Common myeloid progenitor, CD34-positive (primary cell): ENCODE measurements around the gene F7.

Experiments used
- CTCF ChIA-PET: fragments of 350-600 bp; sonication (Branson Sonifier 250); formaldehyde crosslinking; loops from one replicate; lab custom pipeline; 2021; ENCODE audit warnings: antibody characterized with exemption; lab: Charles Lee
- POLR2A ChIA-PET: fragments of 350-600 bp; sonication (Branson Sonifier 250); formaldehyde crosslinking; loops from one replicate; lab custom pipeline; 2021; ENCODE audit warnings: antibody characterized with exemption; lab: Charles Lee
- DNase-seq, 3 donors: peaks; one replicate each; pipeline versions ENCODE4 v3.0.0 to v3.0.0-alpha.2; 2013
- H3K27ac ChIP-seq, 2 experiments: 1 replicate in 1 of 2; 2 replicates in 1 of 2; pipeline ENCODE4 v1.7.0; 2013; ENCODE audit warnings: inconsistent platforms in 2 of 2, low read length in 2 of 2, mild to moderate bottlenecking in 2 of 2, low read depth in 1 of 2, moderate library complexity in 1 of 2; ENCODE audit not compliant: severe bottlenecking in 2 of 2, insufficient read depth in 1 of 2, poor library complexity in 1 of 2
- H3K27me3 ChIP-seq, 5 experiments: replicated peaks in 2 of 5; 1 replicate in 3 of 5; 2 replicates in 2 of 5; pipeline versions ENCODE4 v1.6.1 to v1.7.0; 2013; ENCODE audit warnings: low read length in 4 of 5, mild to moderate bottlenecking in 2 of 5, moderate library complexity in 2 of 5, inconsistent platforms in 1 of 5; ENCODE audit not compliant: insufficient read depth in 5 of 5, control insufficient read depth in 4 of 5
- H3K36me3 ChIP-seq, 4 experiments: 1 replicate in 2 of 4; 2 replicates in 2 of 4; pipeline versions ENCODE4 v1.6.1 to v1.7.0; 2013; ENCODE audit warnings: low read length in 3 of 4, control low read depth in 1 of 4, mild to moderate bottlenecking in 1 of 4; ENCODE audit not compliant: control insufficient read depth in 4 of 4, insufficient read depth in 4 of 4
- H3K4me1 ChIP-seq, 4 experiments: 1 replicate in 3 of 4; 2 replicates in 1 of 4; pipeline versions ENCODE4 v1.6.1 to v1.7.1; 2013; ENCODE audit warnings: low read length in 3 of 4, mild to moderate bottlenecking in 3 of 4, control low read depth in 1 of 4, inconsistent platforms in 1 of 4, moderate library complexity in 1 of 4; ENCODE audit not compliant: control insufficient read depth in 4 of 4, insufficient read depth in 4 of 4; ENCODE audit errors: control extremely low read depth in 1 of 4
- H3K4me3 ChIP-seq, 7 experiments: 1 replicate in 4 of 7; 2 replicates in 3 of 7; pipeline versions ENCODE4 v1.5.1 to v1.7.0; 2013; ENCODE audit warnings: mild to moderate bottlenecking in 7 of 7, low read length in 6 of 7, moderate library complexity in 6 of 7, inconsistent platforms in 2 of 7, low read depth in 2 of 7, control low read depth in 1 of 7; ENCODE audit not compliant: insufficient read depth in 4 of 7, control insufficient read depth in 1 of 7; ENCODE audit errors: extremely low read depth in 1 of 7
- H3K9me3 ChIP-seq, 5 experiments: 1 replicate in 4 of 5; 2 replicates in 1 of 5; pipeline versions ENCODE4 v1.6.1 to v1.7.1; 2013; ENCODE audit warnings: low read length in 4 of 5, mild to moderate bottlenecking in 2 of 5, inconsistent platforms in 1 of 5, low read depth in 1 of 5, moderate library complexity in 1 of 5; ENCODE audit not compliant: control insufficient read depth in 4 of 5, insufficient read depth in 2 of 5; ENCODE audit errors: control extremely low read depth in 1 of 5
- WGBS: methylation state at CpG from one replicate; pipeline ENCODE4 v1.1.5; 2013; ENCODE audit not compliant: insufficient coverage; 5-methylcytosine and 5-hydroxymethylcytosine counted together

Gene F7

GRCh38 chr13:113166681-113167080, 61.1 kb downstream of the F7 start:
- peaks cover 4 to 17% (median 5%) of the 10 kb centered on the region in 4 experiments for H3K36me3 ChIP-seq
- H3K4me1 ChIP-seq = peaks cover 0 to 24% (median 10%) of the 10 kb centered on the region in 4 experiments
- H3K27me3 ChIP-seq = peaks cover 0 to 6% (median 3%) of the 10 kb centered on the region in 5 experiments
- DNase-seq = no peak
- 85% methylated on average over 3 of the region's 5 CpGs for WGBS
- peaks cover 0 to 3% (median 2%) of the 10 kb centered on the region in 5 experiments for H3K9me3 ChIP-seq
- ChIA-PET CTCF (no interaction called here), POLR2A (no interaction called here)
- H3K4me3 ChIP-seq = no peak overlapping the region
- no peak overlapping the region for H3K27ac ChIP-seq

- peaks cover 0 to 6% (median 3%) of the 10 kb centered on the region in 5 experiments for H3K27me3 ChIP-seq
- 97% methylated on average over 8 of the region's 10 CpGs for WGBS
- peaks cover 4 to 21% (median 6%) of the 10 kb centered on the region in 4 experiments for H3K36me3 ChIP-seq
- H3K4me1 ChIP-seq = peaks cover 0 to 24% (median 10%) of the 10 kb centered on the region in 4 experiments
- peaks cover 0 to 3% (median 2%) of the 10 kb centered on the region in 5 experiments for H3K9me3 ChIP-seq
- ChIA-PET CTCF (no interaction called here), POLR2A (no interaction called here)
- H3K4me3 ChIP-seq = no peak overlapping the region
- no peak overlapping the region for H3K27ac ChIP-seq
- no peak for DNase-seq
Measured at GRCh38 chr13:113167155-113167554, 61.6 kb downstream of the F7 start.

DNA sequence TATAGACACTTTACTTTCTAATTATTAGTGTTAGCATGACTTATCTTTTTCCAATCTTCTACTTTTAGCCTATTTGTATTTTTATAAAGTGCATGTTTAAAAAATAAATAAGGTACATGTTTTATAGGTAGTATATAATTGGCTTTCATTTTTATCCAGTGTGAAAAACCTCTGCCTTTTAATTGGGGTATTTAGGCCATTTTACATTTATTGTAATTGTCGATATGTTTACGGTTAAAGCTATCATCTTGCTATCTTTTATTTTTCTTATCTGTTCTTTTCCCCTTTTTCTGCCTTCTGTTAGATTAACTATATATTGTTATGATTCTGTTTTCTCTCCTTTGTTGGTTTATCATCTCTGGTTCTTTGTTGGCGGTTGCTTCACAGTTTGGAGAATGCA, 62.0 kb downstream of the F7 start:
- H3K27me3 ChIP-seq = peaks cover 0 to 5% (median 3%) of the 10 kb centered on the region in 5 experiments
- ChIA-PET POLR2A (no interaction called here), CTCF (no interaction called here)
- peaks cover 0 to 24% (median 10%) of the 10 kb centered on the region in 4 experiments for H3K4me1 ChIP-seq
- H3K27ac ChIP-seq = no peak overlapping the region
- peaks cover 5 to 26% (median 9%) of the 10 kb centered on the region in 4 experiments for H3K36me3 ChIP-seq
- no peak for DNase-seq
- H3K4me3 ChIP-seq = no peak overlapping the region
- peaks cover 0 to 3% (median 2%) of the 10 kb centered on the region in 5 experiments for H3K9me3 ChIP-seq
- WGBS = no CpG with 5 or more reads among the region's 3 CpGs

- no peak for DNase-seq
- Histone ChIP-seq H3K27me3 (peaks cover 0 to 2% (median 0%) of the 10 kb centered on the region in 5 experiments), H3K27ac (no peak overlapping the region), H3K4me3 (no peak overlapping the region), H3K9me3 (peaks cover 0 to 3% (median 2%) of the 10 kb centered on the region in 5 experiments), H3K4me1 (peaks cover 0 to 24% (median 10%) of the 10 kb centered on the region in 4 experiments), H3K36me3 (peaks cover 5 to 32% (median 9%) of the 10 kb centered on the region in 4 experiments)
- WGBS = 98% methylated on average over 5 of the region's 7 CpGs
- ChIA-PET CTCF (no interaction called here), POLR2A (interaction anchor here (0.6 kb wide), 1 partner anchor 133 kb away, joined by 3 read pairs; no protein-coding TSS in a partner anchor)
Measured at GRCh38 chr13:113168211-113168610, 62.6 kb downstream of the F7 start.

- Histone ChIP-seq H3K9me3 (peaks cover 0 to 3% (median 2%) of the 10 kb centered on the region in 5 experiments), H3K36me3 (peaks cover 7 to 38% (median 12%) of the 10 kb centered on the region in 4 experiments), H3K4me3 (no peak overlapping the region), H3K27me3 (no peaks in the 10 kb centered on the region), H3K4me1 (peaks cover 0 to 18% (median 9%) of the 10 kb centered on the region in 4 experiments), H3K27ac (no peak overlapping the region)
- ChIA-PET POLR2A (no interaction called here), CTCF (interaction anchor here (1.0 to 1.2 kb wide), 2 partner anchors 14 to 40 kb away, joined by 3 to 5 read pairs; partner anchors contain the start of gene CUL4A)
- no peak for DNase-seq
- WGBS = 97% methylated on average over 9 of the region's 13 CpGs
Measured at GRCh38 chr13:113169277-113170272, 64.0 kb downstream of the F7 start.
